ENCODE measurements around the gene HTT. TPM values are rescaled to one million over a fixed set of nuclear protein-coding genes. Genes with fewer than 3 reads are reported as not detected.
A peak's percentile ranks its signal among the peaks of the same experiment; 100 is the strongest.

HTT gene
- total and polyA plus RNA-seq, 10 donors = 10.0 to 124 (median 84.4) TPM

DNA sequence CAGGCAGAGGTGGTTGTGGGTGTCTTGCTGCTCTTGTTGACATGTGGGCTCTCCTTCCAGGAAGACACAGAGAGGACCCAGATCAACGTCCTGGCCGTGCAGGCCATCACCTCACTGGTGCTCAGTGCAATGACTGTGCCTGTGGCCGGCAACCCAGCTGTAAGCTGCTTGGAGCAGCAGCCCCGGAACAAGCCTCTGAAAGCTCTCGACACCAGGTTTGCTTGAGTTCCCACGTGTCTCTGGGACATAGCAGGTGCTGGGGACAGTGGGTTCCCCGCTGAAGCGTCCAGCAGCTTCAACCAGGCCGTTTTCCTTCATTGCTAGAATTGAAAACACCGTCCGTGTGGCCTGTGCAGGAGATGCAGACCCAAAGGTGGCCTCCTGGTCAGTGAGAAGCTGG lies 148.9 kb downstream of the HTT start:
- H3K4me1 ChIP-seq = peaks cover 0 to 38% (median 10%) of the 10 kb centered on the region in 6 donors
- intact Hi-C loops (cut with DNase I; ENCODE audit: low total_unique reads) = no loop called here
- TF ChIP-seq POLR2A (IDR thresholded peaks at IDR 0.05) (no peak), POLR2AphosphoS5 (IDR thresholded peaks at IDR 0.05) (no peak)
- TF ChIP-seq, protein P1, sequence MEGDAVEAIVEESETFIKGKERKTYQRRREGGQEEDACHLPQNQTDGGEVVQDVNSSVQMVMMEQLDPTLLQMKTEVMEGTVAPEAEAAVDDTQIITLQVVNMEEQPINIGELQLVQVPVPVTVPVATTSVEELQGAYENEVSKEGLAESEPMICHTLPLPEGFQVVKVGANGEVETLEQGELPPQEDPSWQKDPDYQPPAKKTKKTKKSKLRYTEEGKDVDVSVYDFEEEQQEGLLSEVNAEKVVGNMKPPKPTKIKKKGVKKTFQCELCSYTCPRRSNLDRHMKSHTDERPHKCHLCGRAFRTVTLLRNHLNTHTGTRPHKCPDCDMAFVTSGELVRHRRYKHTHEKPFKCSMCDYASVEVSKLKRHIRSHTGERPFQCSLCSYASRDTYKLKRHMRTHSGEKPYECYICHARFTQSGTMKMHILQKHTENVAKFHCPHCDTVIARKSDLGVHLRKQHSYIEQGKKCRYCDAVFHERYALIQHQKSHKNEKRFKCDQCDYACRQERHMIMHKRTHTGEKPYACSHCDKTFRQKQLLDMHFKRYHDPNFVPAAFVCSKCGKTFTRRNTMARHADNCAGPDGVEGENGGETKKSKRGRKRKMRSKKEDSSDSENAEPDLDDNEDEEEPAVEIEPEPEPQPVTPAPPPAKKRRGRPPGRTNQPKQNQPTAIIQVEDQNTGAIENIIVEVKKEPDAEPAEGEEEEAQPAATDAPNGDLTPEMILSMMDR (IDR thresholded peaks at IDR 0.05 in 8 of 11, conservative IDR thresholded peaks at IDR 0.05 in 3 of 11) = no peak
- no peaks in the 10 kb centered on the region for H3K27me3 ChIP-seq (replicated peaks in 1 of 7)
- peak overlapping the region in 4 of 8 donors; percentile 18 to 88 (median 80) for H3K27ac ChIP-seq
- no peaks in the 10 kb centered on the region for H3K9me3 ChIP-seq
- no peak for DNase-seq
- 91 to 98% (median 96%) methylated on average over 11 of the region's 11 CpGs for WGBS, 5 donors
- H3K4me3 ChIP-seq = no peak overlapping the region
- peaks cover 7 to 96% (median 80%) of the 10 kb centered on the region in 6 donors for H3K36me3 ChIP-seq

DNA sequence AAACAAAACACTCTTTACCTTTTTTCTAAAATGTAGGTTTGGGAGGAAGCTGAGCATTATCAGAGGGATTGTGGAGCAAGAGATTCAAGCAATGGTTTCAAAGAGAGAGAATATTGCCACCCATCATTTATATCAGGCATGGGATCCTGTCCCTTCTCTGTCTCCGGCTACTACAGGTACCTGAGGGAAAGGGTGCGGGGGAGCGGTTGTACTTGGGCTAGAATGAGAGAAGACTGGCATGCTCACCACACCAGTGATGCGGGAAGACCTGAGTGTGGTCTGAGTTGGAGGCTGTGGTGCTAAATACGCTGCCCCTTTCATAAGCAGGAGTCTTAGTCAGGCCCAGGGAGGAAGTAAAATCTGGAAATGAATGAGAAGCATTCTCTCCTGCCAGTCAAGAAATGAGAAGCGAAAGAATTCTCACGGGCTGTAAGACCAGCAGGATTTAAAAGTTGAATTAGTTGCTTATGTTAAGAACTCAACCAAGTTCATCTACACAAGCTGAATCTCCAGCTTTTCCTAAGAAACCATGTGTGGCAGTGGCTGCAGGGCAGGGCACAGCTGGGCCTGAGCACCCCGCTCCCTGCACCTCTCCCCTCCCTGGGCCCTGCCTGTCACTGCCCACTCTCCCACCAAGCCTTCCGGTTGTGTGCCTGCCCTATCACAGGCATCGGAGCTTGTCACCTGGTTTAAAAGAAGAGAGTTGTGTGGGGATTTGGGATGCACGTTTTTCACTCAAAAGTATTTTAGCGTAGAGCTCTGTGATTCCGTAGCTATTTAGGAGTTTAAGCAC lies 149.7 kb downstream of the HTT start:
- Histone ChIP-seq H3K36me3 (peaks cover 7 to 96% (median 78%) of the 10 kb centered on the region in 6 donors), H3K4me1 (peaks cover 0 to 38% (median 10%) of the 10 kb centered on the region in 6 donors), H3K9me3 (no peaks in the 10 kb centered on the region), H3K27me3 (replicated peaks in 1 of 7) (no peaks in the 10 kb centered on the region), H3K4me3 (no peak overlapping the region), H3K27ac (peak overlapping the region in 6 of 8 donors; percentile 8 to 88 (median 79))
- TF ChIP-seq POLR2A (IDR thresholded peaks at IDR 0.05) (no peak), POLR2AphosphoS5 (IDR thresholded peaks at IDR 0.05) (peak in 1 of 3 donors; percentile 50)
- TF ChIP-seq, protein P1 (IDR thresholded peaks at IDR 0.05 in 8 of 11, conservative IDR thresholded peaks at IDR 0.05 in 3 of 11) = no peak
- 88 to 91% (median 91%) methylated on average over 13 of the region's 13 CpGs for WGBS, 5 donors
- intact Hi-C loops (cut with DNase I; ENCODE audit: low total_unique reads) = no loop called here
- DNase-seq = no peak

DNA sequence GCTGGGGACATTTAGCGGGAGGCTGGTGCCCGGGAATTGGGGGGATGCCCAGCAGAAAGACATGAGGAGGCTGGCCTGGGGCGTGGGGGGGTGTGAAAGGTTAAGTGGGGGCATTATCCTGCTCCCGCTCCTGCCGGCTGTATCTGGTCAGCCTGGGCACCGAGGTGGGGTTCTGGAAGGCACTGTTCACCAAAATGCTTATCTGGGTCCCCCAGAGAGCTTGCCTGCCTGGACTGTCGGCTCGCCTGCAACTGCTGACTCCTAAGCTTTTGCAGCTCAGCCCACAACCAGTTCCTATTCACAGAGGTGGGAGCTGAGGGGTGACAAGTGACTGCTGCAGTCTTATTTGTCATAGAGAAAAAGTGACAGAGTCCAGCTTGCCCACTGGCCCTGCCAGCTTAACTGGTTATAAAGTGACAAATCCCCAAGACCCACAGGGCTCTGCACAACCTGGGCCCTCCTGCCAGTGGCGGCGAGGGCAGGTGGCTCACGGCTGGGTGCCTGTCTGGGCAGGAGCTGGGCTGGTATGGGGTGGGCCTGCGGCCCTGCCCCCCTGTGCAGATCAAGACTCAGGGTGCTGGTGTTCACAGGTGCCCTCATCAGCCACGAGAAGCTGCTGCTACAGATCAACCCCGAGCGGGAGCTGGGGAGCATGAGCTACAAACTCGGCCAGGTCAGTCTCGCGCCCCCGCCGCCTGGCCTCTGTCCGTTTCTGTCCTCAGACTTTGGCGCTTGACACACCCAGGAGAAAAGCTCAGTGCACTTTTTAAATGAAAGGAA lies 150.8 kb downstream of the HTT start:
- no peaks in the 10 kb centered on the region for H3K9me3 ChIP-seq
- H3K36me3 ChIP-seq = peaks cover 11 to 96% (median 82%) of the 10 kb centered on the region in 6 donors
- peak; percentile 71 for DNase-seq
- peak in 1 of 3 donors; percentile 41 for TF ChIP-seq POLR2AphosphoS5 (IDR thresholded peaks at IDR 0.05)
- TF ChIP-seq, protein P1 (IDR thresholded peaks at IDR 0.05 in 8 of 11, conservative IDR thresholded peaks at IDR 0.05 in 3 of 11) = no peak
- H3K27ac ChIP-seq = peak overlapping the region in 6 of 8 donors; percentile 11 to 88 (median 79)
- H3K27me3 ChIP-seq (replicated peaks in 1 of 7) = no peaks in the 10 kb centered on the region
- 84 to 94% (median 92%) methylated on average over 21 to 22 of the region's 22 CpGs for WGBS, 5 donors
- no peak overlapping the region for H3K4me3 ChIP-seq
- intact Hi-C loops (cut with DNase I; ENCODE audit: low total_unique reads) = no loop called here
- peaks cover 0 to 38% (median 10%) of the 10 kb centered on the region in 6 donors for H3K4me1 ChIP-seq

DNA sequence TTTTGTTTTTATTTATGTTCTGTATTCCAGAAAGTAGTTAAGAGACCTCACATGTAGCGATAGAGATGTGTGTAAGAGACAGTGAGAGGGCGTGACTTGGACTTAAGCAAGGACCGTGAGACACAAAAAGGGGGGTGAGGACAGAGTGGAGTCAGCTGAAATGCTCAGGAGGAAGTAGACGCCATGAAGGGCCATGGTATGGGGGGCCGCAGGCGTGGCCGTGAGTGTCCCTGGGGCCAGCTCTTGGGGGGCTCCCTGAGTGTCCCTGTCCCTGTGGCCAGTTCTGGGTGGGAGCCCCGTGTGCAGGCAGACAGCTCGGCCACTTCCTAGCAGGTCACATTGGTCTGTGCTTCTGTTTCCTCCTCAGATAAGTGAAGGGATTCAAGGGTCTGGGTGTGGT lies 151.5 kb downstream of the HTT start:
- intact Hi-C loops (cut with DNase I; ENCODE audit: low total_unique reads) = no loop called here

More for the DNA sequence above, 151.5 kb downstream of the HTT start:
- TF ChIP-seq POLR2AphosphoS5 (IDR thresholded peaks at IDR 0.05) (peak in 2 of 3 donors; percentile 20 to 34), POLR2A (IDR thresholded peaks at IDR 0.05) (no peak)
- no peak for DNase-seq
- H3K27me3 ChIP-seq (replicated peaks in 1 of 7) = no peaks in the 10 kb centered on the region
- H3K4me3 ChIP-seq = no peak overlapping the region
- no peaks in the 10 kb centered on the region for H3K9me3 ChIP-seq
- peak overlapping the region in 6 of 8 donors; percentile 58 to 88 (median 79) for H3K27ac ChIP-seq
- H3K4me1 ChIP-seq = peaks cover 0 to 38% (median 10%) of the 10 kb centered on the region in 6 donors
- H3K36me3 ChIP-seq = peaks cover 11 to 96% (median 82%) of the 10 kb centered on the region in 6 donors
- WGBS, 5 donors = 68 to 79% (median 70%) methylated on average over 7 to 9 of the region's 9 CpGs

All from spleen (tissue), 11 donors.